Measurements from ENCODE around the gene HIVEP1. TPM values are rescaled to one million over a fixed set of nuclear protein-coding genes. Genes with fewer than 3 reads are reported as not detected.
"Not testable (repeated sequence)": the region's sequence is repeated elsewhere in the genome, so short reads cannot be mapped to it uniquely, and the experiment has no call there.

Gene HIVEP1
- total RNA-seq, 1 donor from 2014 or later, result 27.3 TPM

DNA sequence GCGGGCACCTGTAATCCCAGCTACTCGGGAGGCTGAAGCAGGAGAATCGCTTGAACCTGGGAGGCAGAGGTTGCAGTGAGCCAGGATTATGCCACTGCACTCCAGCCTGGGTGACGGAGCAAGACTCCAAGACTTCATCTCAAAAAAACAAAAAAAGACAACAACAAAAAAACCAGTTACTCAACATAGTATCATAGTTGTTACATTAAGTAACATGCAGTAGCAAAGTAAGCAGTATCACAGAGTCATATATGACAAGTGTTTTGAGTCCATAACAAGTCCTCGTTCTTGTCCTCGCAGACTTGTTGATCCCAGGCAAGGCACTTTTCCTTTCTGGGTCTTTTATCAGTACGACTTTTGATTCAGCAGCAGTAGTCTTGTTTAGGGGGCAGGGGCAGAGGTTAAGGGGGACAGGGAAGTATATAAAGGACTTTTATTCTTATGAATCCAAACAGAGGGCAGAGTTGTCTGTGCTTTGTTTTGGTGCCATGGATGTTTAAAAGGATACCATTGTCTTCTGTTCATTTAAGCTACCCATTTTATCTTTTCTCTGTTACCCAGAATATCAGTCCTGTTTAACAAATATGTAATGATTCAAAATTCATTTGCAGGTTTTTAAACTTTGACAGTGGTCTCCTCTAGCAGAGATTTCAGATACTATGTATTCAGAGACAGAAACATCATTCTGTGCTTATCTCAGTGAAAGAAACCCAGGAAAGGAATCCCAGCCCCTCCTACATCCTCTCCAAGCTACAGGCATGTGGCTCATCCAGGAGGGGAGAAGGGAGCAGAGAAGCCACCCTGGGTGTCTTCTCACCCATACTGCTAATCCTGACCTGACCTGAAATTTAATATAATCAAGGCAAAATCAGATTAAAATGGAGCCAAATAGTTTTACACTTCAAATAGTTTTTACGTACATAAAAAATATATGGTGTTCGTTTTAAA is 140.2 kb downstream of the HIVEP1 start:
- DNase-seq (ENCODE audit: low spot score), result no peak

DNA sequence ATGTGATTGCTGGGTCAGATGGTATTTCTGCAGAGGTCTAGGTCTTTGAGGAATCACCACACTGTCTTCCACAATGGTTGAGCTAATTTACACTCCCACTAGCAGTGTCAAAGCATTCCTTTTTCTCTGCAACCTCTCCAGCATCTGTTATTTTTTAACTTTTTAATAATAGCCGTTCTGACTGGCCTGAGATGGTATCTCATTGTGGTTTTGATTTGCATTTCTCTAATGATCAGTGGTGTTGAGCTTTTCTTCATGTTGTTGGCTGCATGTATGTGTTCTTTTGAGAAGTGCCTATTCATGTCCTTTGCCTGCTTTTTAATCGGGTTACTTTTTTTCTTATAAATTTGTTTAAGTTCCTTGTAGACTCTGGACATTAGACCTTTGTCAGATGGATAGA is 143.7 kb downstream of the HIVEP1 start:
- DNase-seq (ENCODE audit: low spot score), result not testable (repeated sequence)

DNA sequence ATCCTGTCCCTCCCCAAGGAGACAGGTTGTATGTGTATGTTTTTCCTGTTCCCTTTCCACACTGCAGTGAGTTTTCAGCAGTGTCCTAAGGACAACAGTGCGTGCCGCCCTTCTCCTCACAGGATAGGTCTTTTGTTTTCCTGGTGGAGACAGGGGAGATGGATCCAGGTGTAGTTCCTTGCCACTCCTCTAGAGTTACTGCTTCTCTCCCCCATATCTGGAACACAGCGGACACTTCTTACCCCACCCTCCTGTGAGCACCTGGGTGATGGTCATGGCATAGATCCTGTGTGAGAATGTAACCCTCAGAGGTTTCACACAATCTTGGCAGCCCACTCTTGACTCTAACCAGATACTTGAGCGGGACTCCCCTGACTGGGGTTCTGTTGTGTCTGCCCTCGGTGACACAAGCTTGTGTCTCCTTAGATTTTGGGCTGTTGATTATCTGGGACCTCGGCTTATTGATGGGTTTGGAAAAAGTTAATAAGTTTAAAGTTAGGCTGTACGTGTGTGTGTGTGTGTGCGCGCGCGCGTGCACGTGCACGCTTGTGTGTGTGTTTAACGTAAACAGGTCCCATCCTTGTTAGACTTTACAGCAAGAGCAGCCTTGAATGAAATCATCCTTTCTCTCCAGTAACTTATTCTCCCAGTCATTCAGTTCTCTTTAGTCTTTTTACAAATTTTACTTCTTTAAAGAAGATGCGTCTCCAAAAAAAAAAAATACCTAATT is 146.7 kb downstream of the HIVEP1 start:
- no peak for DNase-seq (ENCODE audit: low spot score)

DNA sequence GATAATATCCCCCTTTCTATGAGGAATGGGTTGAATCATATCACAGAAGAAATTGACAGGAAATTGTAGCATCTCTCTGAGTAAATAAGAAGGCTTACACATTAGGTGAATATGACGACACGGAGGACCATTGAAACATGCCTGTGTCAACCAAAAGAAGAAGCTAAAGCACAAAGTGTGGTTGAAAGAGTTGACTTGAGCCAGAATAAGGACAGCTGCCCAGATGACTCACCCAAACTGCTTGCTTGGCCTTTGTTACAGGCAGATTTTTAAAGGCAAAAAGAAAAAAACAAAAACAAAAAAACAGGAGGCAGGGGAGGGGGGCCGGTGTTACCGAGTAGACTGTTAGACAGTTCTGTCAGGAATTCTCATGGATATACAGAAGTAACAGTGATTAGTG is 148.2 kb downstream of the HIVEP1 start:
- DNase-seq (ENCODE audit: low spot score), result no peak

DNA sequence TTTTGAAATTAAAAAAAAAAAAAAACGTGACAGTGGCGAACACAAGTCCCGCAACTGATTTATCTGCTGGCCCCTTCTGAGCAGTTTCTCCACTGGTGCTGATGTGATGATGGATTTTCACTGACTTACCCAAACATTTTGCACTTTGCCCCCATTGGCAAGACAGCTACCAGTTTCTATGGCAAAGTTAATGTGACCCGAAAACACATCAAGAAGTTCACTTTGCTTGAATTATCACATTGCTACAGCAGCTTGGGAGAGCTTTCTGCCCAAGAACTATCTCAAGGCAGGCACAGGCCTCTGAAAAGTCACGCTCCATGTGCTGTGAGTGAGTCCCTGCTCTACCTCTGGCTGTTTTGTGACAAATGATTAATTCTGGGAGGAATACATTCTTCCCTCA is 150.1 kb downstream of the HIVEP1 start:
- no peak for DNase-seq (ENCODE audit: low spot score)

DNA sequence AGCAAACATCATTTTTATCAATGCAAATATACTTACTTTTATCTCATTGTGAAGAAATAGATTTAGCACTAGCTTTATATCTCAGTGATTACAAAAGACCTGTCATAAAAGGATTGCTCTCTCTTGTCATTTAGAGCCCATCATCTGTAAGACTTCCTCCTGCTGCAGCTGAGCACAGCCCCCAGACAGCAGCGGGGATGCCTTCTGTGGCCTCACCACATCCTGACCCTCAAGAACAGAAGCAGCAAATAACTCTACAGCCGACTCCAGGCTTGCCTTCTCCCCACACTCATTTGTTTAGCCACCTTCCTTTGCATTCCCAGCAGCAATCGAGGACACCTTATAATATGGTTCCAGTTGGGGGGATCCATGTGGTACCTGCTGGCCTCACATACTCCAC is 151.0 kb downstream of the HIVEP1 start:
- no peak for DNase-seq (ENCODE audit: low spot score)

DNA sequence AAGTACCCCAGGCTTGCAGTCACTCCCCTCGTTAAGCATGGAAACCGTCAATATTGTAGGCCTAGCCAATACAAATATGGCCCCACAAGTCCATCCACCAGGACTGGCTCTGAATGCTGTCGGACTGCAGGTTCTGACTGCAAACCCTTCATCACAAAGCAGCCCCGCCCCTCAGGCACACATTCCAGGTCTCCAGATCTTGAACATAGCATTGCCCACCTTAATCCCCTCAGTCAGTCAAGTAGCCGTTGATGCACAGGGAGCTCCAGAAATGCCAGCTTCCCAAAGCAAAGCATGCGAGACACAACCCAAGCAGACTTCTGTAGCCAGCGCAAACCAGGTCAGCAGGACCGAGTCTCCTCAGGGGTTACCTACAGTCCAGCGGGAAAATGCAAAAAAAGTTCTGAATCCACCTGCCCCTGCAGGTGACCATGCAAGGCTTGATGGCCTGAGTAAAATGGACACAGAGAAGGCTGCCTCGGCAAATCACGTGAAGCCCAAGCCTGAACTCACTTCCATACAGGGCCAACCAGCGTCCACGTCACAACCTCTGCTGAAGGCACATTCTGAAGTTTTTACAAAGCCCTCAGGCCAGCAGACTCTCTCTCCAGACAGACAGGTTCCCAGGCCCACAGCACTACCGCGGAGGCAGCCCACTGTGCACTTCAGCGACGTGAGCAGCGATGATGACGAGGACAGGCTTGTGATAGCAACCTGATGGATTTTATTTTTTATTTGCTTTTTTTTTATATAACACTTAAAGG is 151.8 kb downstream of the HIVEP1 start:
- no peak for DNase-seq (ENCODE audit: low spot score)

DNA sequence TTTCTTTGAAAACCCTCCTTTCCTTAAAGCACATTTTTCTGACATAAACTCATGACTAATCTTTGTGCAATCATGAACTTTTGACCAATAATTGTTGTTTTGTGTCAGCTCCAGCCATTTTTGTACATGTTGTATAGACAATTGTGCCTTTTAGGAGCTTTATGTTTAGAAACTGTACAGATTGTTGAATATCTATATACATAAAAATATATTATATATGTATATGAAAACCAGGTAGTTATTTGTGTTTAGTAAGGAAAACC is 152.3 kb downstream of the HIVEP1 start:
- no peak for DNase-seq (ENCODE audit: low spot score)

DNA sequence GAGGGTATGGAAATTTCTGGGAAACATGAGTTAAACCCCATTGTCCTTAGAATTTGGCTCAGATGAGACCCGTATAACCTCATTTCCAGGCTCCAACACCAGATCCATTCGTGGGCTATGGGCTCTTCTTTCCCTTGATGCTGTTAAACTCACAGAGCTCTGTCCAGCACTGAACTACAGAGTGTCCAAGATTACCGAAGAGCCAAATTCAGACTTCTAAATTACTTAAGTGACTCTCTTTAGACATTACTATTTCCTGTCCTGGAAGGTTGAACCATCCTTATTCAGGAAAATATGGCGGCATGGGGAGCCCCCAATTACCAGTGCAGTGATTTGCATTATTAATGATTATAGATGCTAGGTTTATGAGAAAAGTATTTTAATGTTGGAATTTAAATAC is 153.2 kb downstream of the HIVEP1 start:
- DNase-seq (ENCODE audit: low spot score), result no peak

DNA sequence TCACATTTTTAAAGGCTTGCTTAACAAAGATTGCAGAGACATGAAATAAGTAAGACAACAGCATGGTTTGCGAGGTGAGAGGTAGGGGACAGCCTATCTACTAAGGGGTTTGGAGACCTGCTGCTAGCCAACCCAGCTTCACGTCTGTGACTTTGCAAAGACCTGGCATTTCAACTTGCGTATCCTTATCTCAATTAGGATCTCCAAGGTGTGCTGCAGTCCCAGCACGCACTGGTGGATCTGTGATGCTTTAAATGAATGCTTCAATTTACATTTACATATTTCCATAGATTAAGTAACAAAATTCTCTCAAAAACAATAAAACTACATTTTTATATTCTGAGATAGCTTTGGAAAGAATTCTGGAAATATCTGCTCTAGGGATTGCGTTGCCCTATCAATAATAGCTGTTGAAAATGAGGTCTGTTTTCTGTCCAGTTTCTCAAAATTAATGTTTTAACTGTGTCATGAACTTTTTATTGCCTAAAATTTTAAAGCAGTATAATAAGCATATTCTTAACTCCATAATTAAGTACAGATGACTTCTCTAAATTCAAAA is 153.7 kb downstream of the HIVEP1 start:
- DNase-seq (ENCODE audit: low spot score), result no peak

DNA sequence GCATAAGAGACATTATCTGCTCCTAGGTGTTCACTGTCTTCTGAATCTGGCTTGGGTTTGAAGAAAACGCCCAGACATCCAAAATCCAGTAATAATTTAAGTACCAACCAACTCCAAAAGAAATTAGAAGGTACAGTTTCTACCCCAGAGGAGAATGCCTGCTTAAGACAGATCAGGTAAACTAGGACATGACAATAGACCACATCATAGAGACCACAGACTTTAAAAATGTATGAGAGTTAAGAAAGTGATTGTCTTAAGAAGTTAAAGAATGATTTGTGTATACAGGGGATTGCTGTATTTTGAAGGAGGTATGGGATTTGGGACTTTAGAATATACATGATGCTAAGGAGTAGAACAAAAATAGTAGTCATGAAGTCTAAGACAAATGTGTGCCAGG is 157.3 kb downstream of the HIVEP1 start:
- DNase-seq (ENCODE audit: low spot score), result no peak

DNA sequence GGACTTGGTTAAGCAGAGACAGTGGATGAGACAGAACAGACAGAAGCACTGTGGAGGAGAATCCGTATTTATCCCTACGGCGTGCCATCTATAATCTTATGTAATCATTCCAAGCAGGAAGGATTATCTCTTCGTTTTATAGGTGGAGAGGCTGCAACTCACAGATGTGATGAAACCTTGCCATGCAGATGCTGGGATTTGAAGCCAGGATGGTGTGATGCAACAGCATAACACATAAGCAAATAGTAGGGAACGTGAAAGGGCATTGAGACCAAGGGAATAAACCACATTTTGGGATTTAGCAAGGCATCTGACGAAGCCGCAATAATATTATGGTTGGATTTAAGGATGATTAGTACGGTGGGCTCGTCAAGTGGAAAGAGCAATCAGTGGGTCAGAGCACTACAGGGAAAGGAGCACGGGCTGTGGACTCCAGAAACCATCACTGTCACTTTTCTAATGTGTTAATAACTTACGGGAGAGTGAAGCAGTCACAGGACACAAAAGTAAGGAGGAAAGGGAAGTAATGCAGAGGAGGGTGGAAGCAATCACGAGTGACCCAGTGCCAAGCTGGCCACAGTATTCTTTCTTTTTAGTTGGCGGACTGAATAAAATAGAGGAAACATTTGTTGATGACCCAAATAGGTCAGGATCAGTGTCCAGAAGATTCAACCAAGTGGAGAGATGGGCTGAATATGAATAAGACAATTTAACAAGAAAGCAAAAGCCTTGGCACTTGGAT is 158.4 kb downstream of the HIVEP1 start:
- DNase-seq (ENCODE audit: low spot score), result no peak

DNA sequence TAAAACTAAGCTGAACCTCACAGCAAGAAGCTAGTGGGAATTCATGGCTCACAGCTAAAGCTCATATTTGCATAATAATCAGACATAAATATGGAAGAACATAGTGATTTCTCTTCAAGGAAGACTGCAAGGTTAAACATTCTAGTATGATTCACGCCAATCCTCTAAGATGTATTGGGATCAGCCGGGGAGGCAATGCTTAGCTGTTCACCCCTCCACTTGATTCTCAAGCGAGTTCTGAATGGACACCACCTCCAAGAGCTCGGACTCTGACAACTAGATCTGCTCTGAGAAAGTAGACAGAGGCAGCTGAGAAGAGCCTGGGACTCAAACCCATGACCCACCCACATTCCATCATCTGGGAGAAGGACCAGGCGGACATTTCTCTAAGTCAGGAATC is 159.6 kb downstream of the HIVEP1 start:
- DNase-seq (ENCODE audit: low spot score), result no peak

DNA sequence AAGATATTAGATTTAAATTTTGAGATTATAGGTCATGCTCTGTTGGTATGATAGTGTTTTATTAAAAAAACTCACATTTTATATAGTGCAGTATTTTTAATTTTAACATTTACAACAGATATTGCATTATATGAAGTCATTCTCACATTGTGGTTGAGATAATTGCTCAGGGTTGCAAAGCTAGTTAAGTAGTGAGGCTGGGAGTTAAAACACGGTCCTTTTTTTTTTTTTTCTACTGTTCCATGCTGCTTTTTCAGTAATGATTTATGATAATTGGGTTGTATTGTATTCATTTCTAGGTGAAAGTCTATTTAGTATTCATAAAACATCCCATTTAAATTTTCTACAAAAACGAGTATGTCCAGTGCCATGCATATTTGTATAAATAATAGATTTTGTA is 160.5 kb downstream of the HIVEP1 start:
- no peak for DNase-seq (ENCODE audit: low spot score)

DNA sequence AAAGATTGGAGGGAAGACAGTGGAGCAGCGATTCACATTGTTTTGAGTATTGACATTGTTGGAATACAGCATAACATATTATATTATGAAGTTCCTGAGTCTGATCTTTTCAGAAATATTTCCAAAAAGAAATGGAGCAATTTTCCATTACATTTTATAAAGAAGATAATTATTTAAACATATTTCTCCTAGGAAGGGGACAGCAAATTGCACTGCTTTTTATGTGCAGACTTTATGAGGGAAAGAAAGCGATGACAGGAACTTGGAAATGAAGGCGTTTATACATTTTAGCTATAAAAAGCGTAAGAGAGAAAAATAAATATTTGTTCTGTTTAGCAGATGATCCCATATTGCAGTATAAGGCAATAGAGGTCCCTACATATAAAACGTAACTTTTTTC is 161.1 kb downstream of the HIVEP1 start:
- DNase-seq (ENCODE audit: low spot score), result no peak

DNA sequence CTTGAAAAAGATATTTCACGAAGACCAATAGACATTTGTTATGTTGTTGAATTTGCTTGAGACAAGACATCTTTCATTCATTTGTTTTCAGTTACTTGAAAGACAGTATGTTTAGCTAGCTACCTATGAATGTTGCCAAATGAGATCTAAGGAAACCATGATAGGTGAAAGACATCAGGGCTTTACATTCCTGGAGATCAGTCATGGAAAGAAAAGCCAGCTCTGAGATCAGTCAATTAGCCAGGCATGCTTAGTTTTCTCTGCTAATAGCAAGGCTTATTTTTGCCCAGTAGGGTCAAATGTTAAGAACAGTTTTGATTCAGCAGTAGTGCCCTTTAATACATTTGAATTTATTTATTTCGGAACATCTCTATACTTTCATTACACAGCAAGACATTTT is 161.5 kb downstream of the HIVEP1 start:
- DNase-seq (ENCODE audit: low spot score), result no peak

DNA sequence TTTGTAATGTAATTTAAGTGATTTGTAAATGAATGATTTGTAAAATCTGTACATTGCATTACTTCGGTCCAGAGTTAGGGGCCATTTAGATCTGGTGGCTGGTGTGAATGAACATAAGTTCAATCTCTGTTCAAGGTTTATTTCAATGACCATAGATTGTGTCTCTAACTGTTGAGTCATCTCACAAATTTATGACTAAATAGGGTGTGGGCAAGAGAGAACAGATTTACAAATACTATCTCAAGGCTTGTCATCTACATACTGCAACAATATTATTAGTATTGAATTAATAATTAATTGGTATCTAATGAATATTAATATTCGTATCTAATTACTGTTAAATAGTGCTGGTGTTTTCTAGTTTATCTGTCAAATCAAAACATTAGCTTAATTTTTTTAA is 162.8 kb downstream of the HIVEP1 start:
- DNase-seq (ENCODE audit: low spot score), result no peak

DNA sequence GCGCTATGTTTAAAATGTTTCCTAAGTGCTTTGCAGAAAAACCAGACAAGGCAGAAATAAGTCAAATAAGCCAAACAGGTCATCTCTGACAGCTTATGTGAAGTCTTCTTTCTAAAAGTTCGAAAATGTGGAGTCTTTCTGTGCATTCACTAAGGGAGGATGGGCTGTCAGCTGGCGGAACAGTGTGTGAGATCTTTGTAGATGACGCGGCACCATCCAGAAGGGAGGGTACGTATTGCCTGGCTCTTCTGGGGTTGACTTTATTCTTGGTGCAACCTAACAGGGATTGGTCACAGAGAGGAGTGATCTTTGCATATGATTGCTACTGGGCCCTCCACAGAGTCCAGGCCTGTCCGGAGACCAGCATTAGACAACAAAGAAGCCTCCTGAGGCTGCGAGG is 163.5 kb downstream of the HIVEP1 start:
- DNase-seq (ENCODE audit: low spot score), result no peak

DNA sequence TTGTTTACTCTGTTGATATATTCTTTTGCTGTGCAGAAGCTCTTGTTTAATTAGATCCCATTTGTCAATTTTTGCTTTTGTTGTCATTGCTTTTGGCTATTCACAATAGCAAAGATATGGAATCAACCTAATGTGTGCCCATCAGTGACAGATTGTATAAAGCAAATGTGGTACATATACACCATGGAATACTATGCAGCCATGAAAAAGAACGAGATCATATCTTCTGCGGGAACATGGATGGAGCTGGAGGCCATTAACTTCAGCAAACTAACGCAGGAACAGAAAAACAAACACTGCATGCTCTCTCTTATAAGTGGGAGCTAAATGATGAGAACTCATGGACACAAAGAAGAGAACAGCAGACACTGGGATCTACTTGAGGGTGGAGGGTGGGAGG is 164.7 kb downstream of the HIVEP1 start:
- not testable (repeated sequence) for DNase-seq (ENCODE audit: low spot score)

DNA sequence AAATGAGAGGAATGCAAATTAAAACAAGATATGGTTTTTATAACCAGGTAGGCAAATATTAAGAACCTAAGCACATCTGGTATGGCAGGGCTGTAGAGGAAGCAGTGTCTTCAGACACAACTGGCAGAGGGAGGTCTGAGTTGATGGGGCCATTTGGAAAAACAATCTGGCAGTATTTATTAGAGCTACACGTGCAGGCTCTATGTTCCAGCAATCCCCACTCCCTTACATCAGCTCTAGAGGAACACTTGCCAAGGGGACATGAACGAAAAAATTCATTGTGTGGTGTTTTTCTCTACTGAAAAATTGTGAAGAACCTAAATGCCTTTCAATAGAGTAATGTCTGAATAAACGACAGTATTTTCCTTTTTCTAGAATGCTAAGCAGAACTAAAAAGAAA is 166.4 kb downstream of the HIVEP1 start:
- DNase-seq (ENCODE audit: low spot score), result no peak

DNA sequence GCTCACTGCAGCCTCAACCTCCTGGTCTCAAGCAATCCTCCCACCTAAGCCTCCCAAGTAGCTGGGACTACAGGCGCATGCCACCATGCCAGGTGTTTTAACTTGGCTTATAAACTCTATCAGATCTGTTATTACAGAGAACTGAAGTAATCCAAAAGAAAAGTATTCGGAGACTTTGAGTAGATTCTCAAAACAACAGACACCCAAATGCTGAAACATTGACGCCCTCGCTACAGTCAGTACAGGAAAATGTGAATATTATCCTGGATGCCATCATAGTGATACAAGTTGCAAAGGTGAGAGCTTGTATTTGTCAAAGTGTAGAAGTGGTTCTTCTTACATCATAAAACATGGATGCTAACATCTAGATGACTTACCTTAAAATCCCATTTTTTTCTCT is 169.4 kb downstream of the HIVEP1 start:
- no peak for DNase-seq (ENCODE audit: low spot score)
